ENCODE results near the gene SUPT20HL1.

- TF ChIP-seq CTCF (IDR thresholded peaks at IDR 0.05) (no peak), POLR2A (IDR thresholded peaks at IDR 0.05) (no peak)
Observed at GRCh38 chrX:24398766-24399165, 38.3 kb downstream of the SUPT20HL1 start.
